HG03095 (cell line): ENCODE measurements around the gene GALNT13.

ENCODE experiments used
- ATAC-seq: cut with Tn5 transposase; IDR thresholded peaks from one replicate; pipeline ENCODE4 v1.9.1; 2021; ENCODE audit warnings: moderate library complexity; ENCODE audit not compliant: unreplicated experiment

Gene GALNT13

GRCh38 chr2:153871231-153872221 is at the start of gene GALNT13:
Gene GALNT13 (plus strand): TSS chr2:153871922.
- no peak for ATAC-seq

- ATAC-seq, result no peak
These were observed 47.8 kb upstream of the GALNT13 start for GRCh38 chr2:153823880-153824279.

- ATAC-seq, result no peak
These were observed 43.4 kb upstream of the GALNT13 start for GRCh38 chr2:153828335-153828734.

GRCh38 chr2:153834662-153835061 is 37.1 kb upstream of the GALNT13 start:
- no peak for ATAC-seq

GRCh38 chr2:153858250-153858649 is 13.5 kb upstream of the GALNT13 start:
- no peak for ATAC-seq

GRCh38 chr2:153864022-153864421 is 7.7 kb upstream of the GALNT13 start:
- ATAC-seq, result no peak

- ATAC-seq, result no peak
These were observed 5.1 kb upstream of the GALNT13 start for GRCh38 chr2:153866595-153866994.

GRCh38 chr2:153870308-153870707 is 1.4 kb upstream of the GALNT13 start:
- ATAC-seq, result no peak

GRCh38 chr2:153872311-153873051 is 759 bp downstream of the GALNT13 start:
- no peak for ATAC-seq

GRCh38 chr2:153873052-153874048 is 1.6 kb downstream of the GALNT13 start:
- ATAC-seq, result no peak

GRCh38 chr2:153875801-153876466 is 4.2 kb downstream of the GALNT13 start:
- ATAC-seq, result no peak

GRCh38 chr2:153880926-153881325 is 9.2 kb downstream of the GALNT13 start:
- ATAC-seq, result no peak

- no peak for ATAC-seq
These were observed 15.1 kb downstream of the GALNT13 start for GRCh38 chr2:153886833-153887232.

- no peak for ATAC-seq
These were observed 18.9 kb downstream of the GALNT13 start for GRCh38 chr2:153890576-153890975.

- ATAC-seq, result no peak
These were observed 19.3 kb downstream of the GALNT13 start for GRCh38 chr2:153891051-153891450.

GRCh38 chr2:153912798-153913396 is 41.2 kb downstream of the GALNT13 start:
- ATAC-seq, result no peak

- ATAC-seq, result no peak
These were observed 45.8 kb downstream of the GALNT13 start for GRCh38 chr2:153917570-153917969.

GRCh38 chr2:153935511-153935910 is 63.8 kb downstream of the GALNT13 start:
- ATAC-seq, result no peak

GRCh38 chr2:153939124-153939796 is 67.5 kb downstream of the GALNT13 start:
- ATAC-seq, result no peak
